ENCODE results near the gene FGF19.

- TF ChIP-seq POLR2AphosphoS5 (IDR thresholded peaks at IDR 0.05) (no peak), CTCF (IDR thresholded peaks at IDR 0.05) (no peak), POLR2A (IDR thresholded peaks at IDR 0.05) (no peak)
These were observed 54.9 kb downstream of the FGF19 start for GRCh38 chr11:69648679-69649575.

Data from breast epithelium (tissue), 3 donors.